SK-N-SH (cell line): ENCODE results near the gene NXPE3. TPM values are rescaled to one million over a fixed set of nuclear protein-coding genes. Genes with fewer than 3 reads are reported as not detected.
A peak's percentile ranks its signal among the peaks of the same experiment; 100 is the strongest.

Experiments
- CTCF ChIA-PET: fragments of 300-600, 350-600 bp; formaldehyde crosslinking; extraction: SDS; loops from one replicate; lab custom pipeline; 2021; lab: Yijun Ruan, JAX
- POLR2A ChIA-PET: fragments of 350-600 bp; sonication (Branson Sonifier 250); formaldehyde crosslinking; extraction: SDS; loops from one replicate; lab custom pipeline; 2020; ENCODE audit warnings: antibody characterized with exemption, inconsistent platforms; lab: Yijun Ruan, JAX
- DNase-seq: peaks from one replicate; pipeline ENCODE4 v3.0.0; 2012
- H2AFZ ChIP-seq: fragments of 200-600 bp; sonication (generic); 2 replicates; pipeline ENCODE4 v1.8.1; 2016; ENCODE audit warnings: antibody characterized with exemption, mild to moderate bottlenecking, low read depth
- H3F3A ChIP-seq: fragments of 200-600 bp; sonication (generic); replicated peaks from 2 replicates; pipeline ENCODE3; 2016; ENCODE audit warnings: antibody characterized with exemption, mild to moderate bottlenecking; ENCODE audit not compliant: insufficient read depth
- H3K27ac ChIP-seq, 2 experiments: fragments of 200-500 bp in 1 of 2; fragments of 200-600 bp in 1 of 2; sonication (Bioruptor generic) in 1 of 2; sonication (generic), shearing (Covaris generic) in 1 of 2; 2 replicates each; pipeline versions ENCODE4 v1.5.1 to v1.6.1; 2014 to 2016; ENCODE audit warnings: low read depth in 2 of 2, inconsistent platforms in 1 of 2, low read length in 1 of 2, mild to moderate bottlenecking in 1 of 2, mixed read lengths in 1 of 2
- H3K27me3 ChIP-seq: fragments of 200-600 bp; sonication (generic), shearing (Covaris generic); 2 replicates; pipeline ENCODE4 v1.6.1; 2016; ENCODE audit warnings: mixed run types; ENCODE audit not compliant: insufficient read depth
- H3K36me3 ChIP-seq, 2 experiments: fragments of 200-500 bp in 1 of 2; fragments of 200-600 bp in 1 of 2; sonication (Bioruptor generic) in 1 of 2; sonication (generic) in 1 of 2; replicated peaks in 1 of 2; 2 replicates each; pipeline versions ENCODE3 to v1.5.1; 2014 to 2016; ENCODE audit warnings: low read length in 1 of 2, mild to moderate bottlenecking in 1 of 2; ENCODE audit not compliant: insufficient read depth in 2 of 2, control insufficient read depth in 1 of 2
- H3K4me1 ChIP-seq, 2 experiments: fragments of 200-500 bp in 1 of 2; fragments of 200-600 bp in 1 of 2; sonication (Bioruptor generic) in 1 of 2; sonication (generic), shearing (Covaris generic) in 1 of 2; 2 replicates each; pipeline versions ENCODE4 v1.5.1 to v1.6.1; 2014 to 2016; ENCODE audit warnings: low read depth in 1 of 2, low read length in 1 of 2, mixed run types in 1 of 2; ENCODE audit not compliant: insufficient read depth in 2 of 2, control insufficient read depth in 1 of 2
- H3K4me2 ChIP-seq: fragments of 200-600 bp; sonication (generic), shearing (Covaris generic); 2 replicates; pipeline ENCODE4 v1.6.1; 2017; ENCODE audit warnings: mixed run types
- H3K4me3 ChIP-seq, 2 experiments: fragments of 200-500 bp in 1 of 2; fragments of 200-600 bp in 1 of 2; sonication (Bioruptor generic) in 1 of 2; sonication (generic), shearing (Covaris generic) in 1 of 2; 2 replicates each; pipeline versions ENCODE4 v1.5.1 to v1.8.1; 2014 to 2016; ENCODE audit warnings: low read depth in 2 of 2, inconsistent platforms in 1 of 2, low read length in 1 of 2, mild to moderate bottlenecking in 1 of 2, mixed read lengths in 1 of 2, moderate library complexity in 1 of 2
- H3K79me2 ChIP-seq: fragments of 200-600 bp; sonication (generic); 2 replicates; pipeline ENCODE4 v1.8.1; 2017; ENCODE audit warnings: mild to moderate bottlenecking; ENCODE audit not compliant: insufficient read depth
- H3K9ac ChIP-seq: fragments of 200-600 bp; sonication (generic); 2 replicates; pipeline ENCODE4 v1.6.1; 2017; ENCODE audit warnings: mixed run types
- H3K9me2 ChIP-seq: fragments of 200-600 bp; sonication (generic); 2 replicates; pipeline ENCODE4 v1.6.1; 2017; ENCODE audit warnings: mixed run types
- H3K9me3 ChIP-seq: fragments of 200-600 bp; sonication (generic); 2 replicates; pipeline ENCODE4 v1.6.1; 2017; ENCODE audit warnings: mixed run types, mild to moderate bottlenecking, moderate library complexity
- H4K20me1 ChIP-seq: fragments of 200-600 bp; sonication (generic); 2 replicates; pipeline ENCODE4 v1.6.1; 2017; ENCODE audit warnings: mild to moderate bottlenecking, mixed run types; ENCODE audit not compliant: insufficient read depth
- CTCF ChIP-seq: fragments of 200-600 bp; sonication (generic); IDR thresholded peaks from 2 replicates; pipeline ENCODE4 v1.6.1; 2017; ENCODE audit warnings: antibody characterized with exemption, mild to moderate bottlenecking, moderate library complexity
- ELF1 ChIP-seq: IDR thresholded peaks from 2 replicates; pipeline ENCODE4 v1.4.0; 2012
- EP300 ChIP-seq, 2 experiments: IDR thresholded peaks; 2 replicates each; pipeline versions ENCODE4 v1.4.0 to v1.6.1; 2012; ENCODE audit warnings: borderline replicate concordance in 1 of 2, low read depth in 1 of 2, low read length in 1 of 2
- FOSL2 ChIP-seq: IDR thresholded peaks from 2 replicates; pipeline ENCODE4 v1.4.0; 2012; ENCODE audit warnings: low read depth, mild to moderate bottlenecking, moderate library complexity, borderline replicate concordance
- FOXJ3 ChIP-seq: sonication (generic); formaldehyde crosslinking; IDR thresholded peaks from 2 replicates; pipeline ENCODE4 v1.5.1; 2020; ENCODE audit warnings: mild to moderate bottlenecking, missing genetic modification reagents
- FOXM1 ChIP-seq: IDR thresholded peaks from 2 replicates; pipeline ENCODE4 v1.4.0; 2012; ENCODE audit warnings: low read depth, mild to moderate bottlenecking
- GABPA ChIP-seq: IDR thresholded peaks from 2 replicates; pipeline ENCODE4 v1.4.0; 2012; ENCODE audit warnings: low read depth, mild to moderate bottlenecking
- GATA2 ChIP-seq: sonication (generic); formaldehyde crosslinking; IDR thresholded peaks from 2 replicates; pipeline ENCODE4 v1.5.0; 2020; ENCODE audit warnings: mild to moderate bottlenecking, missing genetic modification reagents
- IRF3 ChIP-seq: fragments of 150-350 bp; IDR thresholded peaks from 2 replicates; pipeline ENCODE4 v1.6.1; 2016; ENCODE audit warnings: mild to moderate bottlenecking, low read depth, low read length
- JUND ChIP-seq: IDR thresholded peaks from 2 replicates; pipeline ENCODE4 v1.4.0; 2012
- MAX ChIP-seq: IDR thresholded peaks from 2 replicates; pipeline ENCODE4 v1.4.0; 2012; ENCODE audit warnings: low read depth
- NRF1 ChIP-seq: IDR thresholded peaks from 2 replicates; pipeline ENCODE4 v1.6.1; 2012; ENCODE audit warnings: low read depth, mild to moderate bottlenecking, low read length
- PBX3 ChIP-seq: IDR thresholded peaks from 2 replicates; pipeline ENCODE4; 2012
- POLR2AphosphoS5 ChIP-seq: IDR thresholded peaks from 2 replicates; pipeline ENCODE4 v1.6.1; 2012; ENCODE audit warnings: low read depth, low read length
- RAD21 ChIP-seq: IDR thresholded peaks from 2 replicates; pipeline ENCODE4 v1.6.1; 2012; ENCODE audit warnings: mild to moderate bottlenecking, low read length
- RCOR1 ChIP-seq: fragments of 150-350 bp; IDR thresholded peaks from 2 replicates; pipeline ENCODE4 v1.6.1; 2017; ENCODE audit warnings: antibody characterized with exemption, low read length
- REST ChIP-seq: IDR thresholded peaks from 2 replicates; pipeline ENCODE4 v1.6.1; 2012; ENCODE audit warnings: mild to moderate bottlenecking, low read depth, low read length, moderate library complexity
- RXRA ChIP-seq: IDR thresholded peaks from 2 replicates; pipeline ENCODE4 v1.4.0; 2012; ENCODE audit warnings: low read depth, mild to moderate bottlenecking, borderline replicate concordance
- TCF12 ChIP-seq: IDR thresholded peaks from 2 replicates; pipeline ENCODE4 v1.4.0; 2012
- TEAD4 ChIP-seq: IDR thresholded peaks from 2 replicates; pipeline ENCODE4 v1.4.0; 2012; ENCODE audit warnings: mild to moderate bottlenecking, borderline replicate concordance; ENCODE audit not compliant: insufficient read depth
- USF1 ChIP-seq: IDR thresholded peaks from 2 replicates; pipeline ENCODE4 v1.4.0; 2012; ENCODE audit warnings: low read depth, borderline replicate concordance
- USF2 ChIP-seq: fragments of 150-350 bp; IDR thresholded peaks from 2 replicates; pipeline ENCODE4 v1.6.1; 2017; ENCODE audit warnings: antibody characterized with exemption, low read length, low read depth, borderline replicate concordance
- WGBS: methylation state at CpG from one replicate; pipeline ENCODE4 v1.1.6; 2017; ENCODE audit warnings: low lambda C conversion rate; 5-methylcytosine and 5-hydroxymethylcytosine counted together
- polyA plus RNA-seq, 3 experiments: library from polyadenylated mRNA; depleted of rRNA; stranded (reverse); fragments of >200 nt; gene quantifications; 2 replicates each; pipeline ENCODE4 v1.2.3, GENCODE V29; 2012

NXPE3 gene
- polyA plus RNA-seq, 1 of the 3 experiments (the other 2 are of a cell fraction), result 21.3 TPM

GRCh38 chr3:101848754-101849713, 70.0 kb downstream of the NXPE3 start, which contains the start of gene NFKBIZ:
Gene NFKBIZ, plus strand, starts transcription at chr3:101849514. Its CDS starts 115 bp downstream, at chr3:101849629.
- no peaks in the 10 kb centered on the region for H3K27me3 ChIP-seq
- H3K9me2 ChIP-seq, result no peaks in the 10 kb centered on the region
- no peaks in the 10 kb centered on the region for H3K9me3 ChIP-seq
- DNase-seq, result peak; percentile 99
- peaks cover 24 to 33% of the 10 kb centered on the region in 2 experiments for H3K36me3 ChIP-seq
- peak within 1 kb of the TSS; percentile 89 for H3K4me2 ChIP-seq
- peaks cover 42% of the 10 kb centered on the region for H4K20me1 ChIP-seq
- peak within 1 kb of the TSS; percentile 77 to 87 for H3K4me3 ChIP-seq
- H2AFZ ChIP-seq, result peak within 1 kb of the TSS; percentile 83
- peaks cover 8% of the 10 kb centered on the region for H3F3A ChIP-seq
- peaks cover 46% of the 10 kb centered on the region for H3K79me2 ChIP-seq
- 9% methylated on average over 31 of the region's 95 CpGs for WGBS
- H3K4me1 ChIP-seq, result peaks cover 0 to 5% of the 10 kb centered on the region in 2 experiments; a peak in 3 of 4 replicates
- ChIA-PET CTCF (interaction anchor here (0.7 to 2.3 kb wide), 8 partner anchors 15 to 380 kb away, joined by 3 to 18 read pairs (median 5); no protein-coding TSS in a partner anchor), POLR2A (interaction anchor here (0.6 to 1.7 kb wide), 12 partner anchors 10 to 380 kb away, joined by 3 to 7 read pairs (median 4); no protein-coding TSS in a partner anchor)
- peak within 1 kb of the TSS; percentile 82 for H3K27ac ChIP-seq
- H3K9ac ChIP-seq, result peak within 1 kb of the TSS; percentile 98
- TF ChIP-seq POLR2AphosphoS5 (peak; percentile 99), PBX3 (peak; percentile 25), GATA2 (CRISPR knock-in tag) (no peak), IRF3 (no peak), EP300 (IDR thresholded peaks at IDR 0.05; ENCODE audit: borderline replicate concordance in 1 of 2, low read depth in 1 of 2, low read length in 1 of 2) (0 out of 4 replicates have a peak, but pooled peaks of 1 of the 2 experiments have one; percentile 2), RAD21 (no peak), FOXM1 (no peak), CTCF (no peak), RXRA (no peak), GABPA (0 out of 2 replicates have a peak, but pooled peaks have one; percentile 18), FOSL2 (no peak), NRF1 (no peak), MAX (no peak), REST (peak; percentile 83), FOXJ3 (CRISPR knock-in tag) (no peak), ELF1 (no peak), JUND (no peak), RCOR1 (no peak), TCF12 (no peak), TEAD4 (no peak), USF1 (no peak), USF2 (no peak)
